ENCODE data around the gene MARCHF3.
"Not testable (repeated sequence)": the region's sequence is repeated elsewhere in the genome, so short reads cannot be mapped to it uniquely, and the experiment has no call there.

DNA sequence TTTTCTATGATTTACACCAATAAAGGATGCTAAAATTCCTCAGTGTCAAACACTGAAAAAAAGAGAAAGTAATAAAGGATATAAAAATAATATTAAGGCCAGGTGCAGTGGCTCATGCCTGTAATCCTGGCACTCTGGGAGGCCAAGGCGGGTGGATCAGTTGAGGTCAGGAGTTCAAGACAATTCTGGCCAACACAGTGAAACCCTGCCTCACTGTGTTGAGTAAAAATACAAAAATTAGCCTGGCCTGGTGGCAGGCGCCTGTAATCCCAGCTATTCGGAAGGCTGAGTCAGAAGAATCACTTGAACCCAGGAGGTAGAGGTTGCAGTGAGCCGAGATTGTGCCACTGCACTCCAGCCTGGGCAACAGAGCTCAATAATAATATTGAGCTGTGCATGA lies 87.5 kb downstream of the MARCHF3 start:
- not testable (repeated sequence) for TF ChIP-seq TAF1 (IDR thresholded peaks at IDR 0.05; ENCODE audit: borderline replicate concordance, low read depth, low read length); POLR2A (IDR thresholded peaks at IDR 0.05; ENCODE audit: low read depth, low read length)

Data from GM12892 (cell line).